Left lung (tissue), 14 donors: ENCODE results near the gene PLEKHA7. TPM values are rescaled to one million over a fixed set of nuclear protein-coding genes. Genes with fewer than 3 reads are reported as not detected.
A peak's percentile ranks its signal among the peaks of the same experiment; 100 is the strongest.
"Not testable (repeated sequence)": the region's sequence is repeated elsewhere in the genome, so short reads cannot be mapped to it uniquely, and the experiment has no call there.

Experiments
- ATAC-seq: fragments of 200-7000 bp; cut with Tn5 transposase; one replicate; pipeline ENCODE4 v1.9.1; 2020; ENCODE audit warnings: moderate library complexity
- DNase-seq, 4 donors: peaks; one replicate each; pipeline ENCODE4 v3.0.0-alpha.2; 2013 to 2020
- H3K27ac ChIP-seq, 2 donors: fragments of 200-600 bp; sonication (generic) in 1 of 2; one replicate each; pipeline versions ENCODE4 v1.5.0 to v1.8.0; 2020 to 2021
- H3K27me3 ChIP-seq, 2 donors: fragments of 200-600 bp; sonication (generic) in 1 of 2; one replicate each; pipeline versions ENCODE4 v1.5.0 to v1.8.0; 2020 to 2021
- H3K36me3 ChIP-seq, 2 donors: fragments of 200-600 bp; sonication (generic) in 1 of 2; one replicate each; pipeline versions ENCODE4 v1.5.0 to v1.8.0; 2020 to 2021
- H3K4me1 ChIP-seq, 2 donors: fragments of 200-600 bp; one replicate each; pipeline ENCODE4 v1.8.0; 2021
- H3K4me3 ChIP-seq, 2 donors: fragments of 200-600 bp; sonication (generic) in 1 of 2; one replicate each; pipeline versions ENCODE4 v1.5.0 to v1.8.0; 2020 to 2021; ENCODE audit warnings: mild to moderate bottlenecking in 1 of 2
- H3K9me3 ChIP-seq, 2 donors: fragments of 200-600 bp; sonication (generic) in 1 of 2; one replicate each; pipeline versions ENCODE4 v1.5.0 to v1.8.0; 2020 to 2021
- CTCF ChIP-seq, 2 donors: fragments of 200-600 bp; sonication (generic) in 1 of 2; IDR thresholded peaks; one replicate each; pipeline versions ENCODE4 v1.5.0 to v1.8.0; 2021; ENCODE audit warnings: antibody characterized with exemption in 2 of 2
- intact Hi-C, 2 donors: fragments of 100-400 bp; cut with DNase I; formaldehyde crosslinking; loops; one replicate each; pipeline versions ENCODE4 v1.11.2 to v1.14.2; 2022
- long read RNA-seq, 12 donors: library from polyadenylated mRNA in 2 of 12; unstranded in 2 of 12; transcript quantifications; one replicate each; pipeline ENCODE4 v2.0.0 and lab custom pipeline, GENCODE V29; 2019 to 2026
- polyA plus RNA-seq, 6 donors: library from polyadenylated mRNA; unstranded; fragments of 120-200 nt; gene quantifications; one replicate each; pipeline ENCODE4 v1.2.1, GENCODE V29; 2013; ENCODE audit not compliant: insufficient read length in 6 of 6
- total RNA-seq, 2 donors: library from RNA; stranded (reverse); fragmentation: NEBNext Ultra II Directional; extraction: Animal tissue kit (Norgen Biotek cat#: 25700); gene quantifications; one replicate each; pipeline ENCODE4 v1.2.1, GENCODE V29; 2021
- donor health status: DM: no; HTN: yes; CAD: no.
- donor health status: DM: no; HTN: no; CAD: no.

The PLEKHA7 gene
- 10 to 100 TPM; 28.6 to 29.0 TPM for total RNA-seq
- polyA plus RNA-seq = 10 to 100 TPM; 24.4 to 33.7 (median 30.8) TPM
- long read RNA-seq, donor 1, partial matches to known transcripts = 5 of 7 reads
- long read RNA-seq, donor 1, other reads (novel, unspliced or antisense) = 0 of 7 reads
- long read RNA-seq, donor 2, partial matches to known transcripts = 0 of 9 reads
- long read RNA-seq, donor 2, other reads (novel, unspliced or antisense) = 8 of 9 reads
- long read RNA-seq, donor 3 = 0 reads
- long read RNA-seq, donor 4, partial matches to known transcripts = 1 of 4 reads
- long read RNA-seq, donor 4, other reads (novel, unspliced or antisense) = 3 of 4 reads
- long read RNA-seq, donor 5, partial matches to known transcripts = 0 of 1 reads
- long read RNA-seq, donor 5, other reads (novel, unspliced or antisense) = 0 of 1 reads
- long read RNA-seq, donor 6 = 0 reads
- long read RNA-seq, donor 7, partial matches to known transcripts = 0 of 2 reads
- long read RNA-seq, donor 7, other reads (novel, unspliced or antisense) = 0 of 2 reads
- long read RNA-seq, donor 8, partial matches to known transcripts = 0 of 7 reads
- long read RNA-seq, donor 8, other reads (novel, unspliced or antisense) = 7 of 7 reads
- long read RNA-seq, donor 9 = 0 reads
- long read RNA-seq, donor 10, partial matches to known transcripts = 0 of 2 reads
- long read RNA-seq, donor 10, other reads (novel, unspliced or antisense) = 2 of 2 reads
- long read RNA-seq, donor 11, partial matches to known transcripts = 0 of 2 reads
- long read RNA-seq, donor 11, other reads (novel, unspliced or antisense) = 0 of 2 reads
- long read RNA-seq, donor 12, partial matches to known transcripts = 0 of 1 reads
- long read RNA-seq, donor 12, other reads (novel, unspliced or antisense) = 0 of 1 reads

- H3K4me1 ChIP-seq = peaks cover 0 to 13% of the 10 kb centered on the region in 2 donors
- ATAC-seq (peak; percentile 43), DNase-seq (peak in 2 of 4 donors; percentile 7 to 79)
- H3K36me3 ChIP-seq = no peaks in the 10 kb centered on the region
- TF ChIP-seq CTCF (IDR thresholded peaks at IDR 0.05) = no peak
- H3K27me3 ChIP-seq = peaks cover 0 to 65% of the 10 kb centered on the region in 2 donors
- H3K9me3 ChIP-seq = no peaks in the 10 kb centered on the region
- H3K27ac ChIP-seq = peak within 1 kb of the TSS; percentile 70 to 72
- intact Hi-C loops = no loop called here
- peak within 1 kb of the TSS; percentile 59 to 62 for H3K4me3 ChIP-seq
Observed at GRCh38 chr11:17014321-17014832, at the start of gene PLEKHA7. Gene PLEKHA7, minus strand, starts transcription at chr11:17014414. Its CDS starts 13 bp downstream, at chr11:17014401.

DNA sequence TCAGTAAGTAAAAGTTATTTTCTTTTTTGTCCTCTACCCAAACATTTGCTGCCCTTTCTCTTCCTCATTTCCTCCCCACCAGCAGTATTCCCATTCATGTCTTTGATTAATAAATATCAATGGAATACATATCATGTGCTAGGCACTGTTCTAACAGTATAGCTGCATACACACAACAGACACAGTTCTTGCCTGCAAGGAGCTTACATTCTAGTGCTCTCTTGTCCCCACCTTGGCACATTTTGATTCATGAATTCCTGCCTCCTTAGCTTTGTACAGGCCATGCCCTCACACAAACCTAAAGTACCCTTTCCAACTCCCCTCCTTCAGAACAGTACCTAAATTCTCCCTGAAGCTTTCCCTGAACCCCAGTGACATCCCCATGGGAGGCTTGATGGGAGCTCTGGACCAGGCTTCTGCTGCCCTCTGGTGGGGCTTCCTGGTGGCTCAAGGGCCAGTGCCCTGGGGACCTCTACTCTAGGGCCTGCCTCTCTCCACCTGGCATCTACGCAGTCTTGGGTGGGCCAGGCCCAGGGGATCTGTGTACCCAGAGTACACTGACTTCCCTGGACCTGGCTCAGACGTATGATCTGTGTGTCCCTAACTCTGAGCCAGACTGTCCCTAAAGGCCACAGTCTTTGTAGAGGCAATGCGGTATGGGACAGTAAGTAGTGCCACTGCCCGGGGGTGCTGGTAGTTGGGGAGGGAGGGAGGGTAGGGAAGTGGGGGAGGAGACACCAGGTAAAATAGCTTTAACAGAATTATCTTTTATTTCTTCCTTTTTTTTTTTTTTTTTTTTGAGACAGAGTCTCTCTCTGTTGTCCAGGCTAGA, 49.2 kb upstream of the PLEKHA7 start:
- no peaks in the 10 kb centered on the region for H3K36me3 ChIP-seq
- no peaks in the 10 kb centered on the region for H3K27me3 ChIP-seq
- peak; percentile 17 to 83 (median 48) for DNase-seq
- H3K27ac ChIP-seq = no peak overlapping the region
- no peak overlapping the region for H3K4me3 ChIP-seq
- peak; percentile 73 for TF ChIP-seq CTCF (IDR thresholded peaks at IDR 0.05)
- no peaks in the 10 kb centered on the region for H3K9me3 ChIP-seq
- ATAC-seq = peak; percentile 99
- H3K4me1 ChIP-seq = no peaks in the 10 kb centered on the region
- intact Hi-C loops = loop anchor here in 1 of 2 donors (5.0 kb wide), 1 partner anchor 116 kb away; no protein-coding TSS in a partner anchor

- H3K4me1 ChIP-seq, H3K27me3 ChIP-seq, H3K27ac ChIP-seq, H3K36me3 ChIP-seq, H3K9me3 ChIP-seq, DNase-seq, H3K4me3 ChIP-seq, ATAC-seq, intact Hi-C loops: not testable (repeated sequence)
Observed at GRCh38 chr11:17051146-17051545, 36.9 kb upstream of the PLEKHA7 start.

- H3K27ac ChIP-seq, H3K36me3 ChIP-seq, H3K4me3 ChIP-seq, H3K4me1 ChIP-seq, ATAC-seq, intact Hi-C loops, H3K9me3 ChIP-seq, H3K27me3 ChIP-seq: not testable (repeated sequence)
- DNase-seq = peak in 1 of 4 donors; percentile 5
Observed at GRCh38 chr11:17048491-17048890, 34.3 kb upstream of the PLEKHA7 start.

- H3K36me3 ChIP-seq = no peaks in the 10 kb centered on the region
- H3K4me3 ChIP-seq = no peak overlapping the region
- DNase-seq (no peak), ATAC-seq (no peak)
- intact Hi-C loops = no loop called here
- no peak overlapping the region for H3K27ac ChIP-seq
- no peaks in the 10 kb centered on the region for H3K4me1 ChIP-seq
- no peaks in the 10 kb centered on the region for H3K27me3 ChIP-seq
- no peaks in the 10 kb centered on the region for H3K9me3 ChIP-seq
- no peak for TF ChIP-seq CTCF (IDR thresholded peaks at IDR 0.05)
Observed at GRCh38 chr11:17046690-17047089, 32.5 kb upstream of the PLEKHA7 start.
